Progenitor cell of endocrine pancreas (in vitro differentiated cells): Measurements from ENCODE around the gene LORICRIN. TPM values are rescaled to one million over a fixed set of nuclear protein-coding genes. Genes with fewer than 3 reads are reported as not detected.
"Not testable (repeated sequence)": the region's sequence is repeated elsewhere in the genome, so short reads cannot be mapped to it uniquely, and the experiment has no call there.

Experiments
- DNase-seq: peaks from one replicate; pipeline ENCODE4 v3.0.0; 2021; ENCODE audit warnings: low spot score; ENCODE audit not compliant: unreplicated experiment
- H3K27ac Mint-ChIP-seq: 2 replicates; pipeline ENCODE4 v1.8.0; 2021; ENCODE audit warnings: mild to moderate bottlenecking, moderate library complexity, mixed read lengths
- H3K27me3 Mint-ChIP-seq: 2 replicates; pipeline ENCODE4 v1.8.0; 2021; ENCODE audit warnings: mixed read lengths
- H3K36me3 Mint-ChIP-seq: 2 replicates; pipeline ENCODE4 v1.8.0; 2022; ENCODE audit warnings: mixed read lengths; ENCODE audit not compliant: insufficient read depth
- H3K4me1 Mint-ChIP-seq: 2 replicates; pipeline ENCODE4 v1.8.0; 2021; ENCODE audit warnings: low read depth, mixed read lengths
- H3K4me3 Mint-ChIP-seq: 2 replicates; pipeline ENCODE4 v1.8.0; 2021; ENCODE audit warnings: low read depth, mild to moderate bottlenecking, moderate library complexity, mixed read lengths
- H3K9me3 Mint-ChIP-seq: 2 replicates; pipeline ENCODE4 v1.8.0; 2021; ENCODE audit warnings: low read depth, mixed read lengths
- CTCF ChIP-seq: fragments of 200-600 bp; sonication (generic); IDR thresholded peaks from one replicate; pipeline ENCODE4 v1.5.0; 2021; ENCODE audit warnings: antibody characterized with exemption, mild to moderate bottlenecking; ENCODE audit not compliant: unreplicated experiment
- total RNA-seq: library from RNA; stranded (reverse); gene quantifications from 2 replicates; pipeline ENCODE4 v1.2.1, GENCODE V29; 2021

LORICRIN gene
- total RNA-seq, 1 donor from 2014 or later = not detected

- no peaks in the 10 kb centered on the region for H3K4me1 Mint-ChIP-seq
- no peaks in the 10 kb centered on the region for H3K9me3 Mint-ChIP-seq
- no peak overlapping the region for H3K27ac Mint-ChIP-seq
- DNase-seq = no peak
- no peak overlapping the region for H3K4me3 Mint-ChIP-seq
- no peak for TF ChIP-seq CTCF
- no peaks in the 10 kb centered on the region for H3K36me3 Mint-ChIP-seq
- H3K27me3 Mint-ChIP-seq = peaks cover 16% of the 10 kb centered on the region
These were observed 41.6 kb upstream of the LORICRIN start for GRCh38 chr1:153217744-153218416.

- DNase-seq = no peak
- Mint-ChIP-seq H3K27ac (no peak overlapping the region), H3K4me3 (no peak overlapping the region), H3K9me3 (no peaks in the 10 kb centered on the region), H3K4me1 (no peaks in the 10 kb centered on the region), H3K36me3 (no peaks in the 10 kb centered on the region), H3K27me3 (peaks cover 32% of the 10 kb centered on the region)
- no peak for TF ChIP-seq CTCF
These were observed 38.7 kb upstream of the LORICRIN start for GRCh38 chr1:153220606-153221303.

GRCh38 chr1:153223040-153223891 is 36.2 kb upstream of the LORICRIN start:
- not testable (repeated sequence) for H3K27ac Mint-ChIP-seq, H3K9me3 Mint-ChIP-seq, H3K36me3 Mint-ChIP-seq, H3K4me3 Mint-ChIP-seq, H3K4me1 Mint-ChIP-seq
- H3K27me3 Mint-ChIP-seq = peaks cover 28% of the 10 kb centered on the region
- DNase-seq = peak; percentile 64
- TF ChIP-seq CTCF = peak; percentile 79

- Mint-ChIP-seq H3K4me3 (no peak overlapping the region), H3K36me3 (no peaks in the 10 kb centered on the region), H3K9me3 (no peaks in the 10 kb centered on the region), H3K27me3 (peaks cover 32% of the 10 kb centered on the region), H3K27ac (no peak overlapping the region), H3K4me1 (no peaks in the 10 kb centered on the region)
- DNase-seq = no peak
- TF ChIP-seq CTCF = no peak
These were observed 31.7 kb upstream of the LORICRIN start for GRCh38 chr1:153227810-153228209.

GRCh38 chr1:153228491-153228890 is 31.0 kb upstream of the LORICRIN start:
- DNase-seq = no peak
- no peaks in the 10 kb centered on the region for H3K4me1 Mint-ChIP-seq
- H3K27ac Mint-ChIP-seq = no peak overlapping the region
- no peak for TF ChIP-seq CTCF
- no peaks in the 10 kb centered on the region for H3K9me3 Mint-ChIP-seq
- H3K36me3 Mint-ChIP-seq = no peaks in the 10 kb centered on the region
- peaks cover 26% of the 10 kb centered on the region for H3K27me3 Mint-ChIP-seq
- H3K4me3 Mint-ChIP-seq = no peak overlapping the region
